GM12873 (cell line): ENCODE results near the gene PIP5K1C.

Source experiments
- CTCF ChIP-seq: IDR thresholded peaks from 2 replicates; pipeline ENCODE4 v1.5.1; 2012; ENCODE audit warnings: low read depth, mild to moderate bottlenecking, moderate library complexity, low read length, control low read depth; ENCODE audit not compliant: insufficient read depth; ENCODE audit errors: missing control alignments

The PIP5K1C gene

GRCh38 chr19:3671680-3672574 lies 28.3 kb downstream of the PIP5K1C start:
- no peak for TF ChIP-seq CTCF

- no peak for TF ChIP-seq CTCF
Measured at GRCh38 chr19:3670796-3671679, 29.2 kb downstream of the PIP5K1C start.

GRCh38 chr19:3669947-3670795 lies 30.1 kb downstream of the PIP5K1C start:
- no peak for TF ChIP-seq CTCF

- TF ChIP-seq CTCF, result no peak
Measured at GRCh38 chr19:3669082-3669946, 31.0 kb downstream of the PIP5K1C start.

GRCh38 chr19:3668331-3669081 lies 31.8 kb downstream of the PIP5K1C start:
- no peak for TF ChIP-seq CTCF

GRCh38 chr19:3667766-3668165 lies 32.5 kb downstream of the PIP5K1C start:
- no peak for TF ChIP-seq CTCF
